Esophagus mucosa (tissue), 1 donor: ENCODE results near the gene BIRC7. TPM values are rescaled to one million over a fixed set of nuclear protein-coding genes. Genes with fewer than 3 reads are reported as not detected.

ENCODE experiments used
- ATAC-seq: fragments of 200-7000 bp; cut with Tn5 transposase; one replicate; pipeline ENCODE4 v1.9.1; 2020
- total RNA-seq: library from RNA; stranded (reverse); gene quantifications from one replicate; pipeline ENCODE4 v1.2.4, GENCODE V29; 2023
- donor health status: DM: yes; HTN: yes; CAD: no.

BIRC7 gene, protein sequence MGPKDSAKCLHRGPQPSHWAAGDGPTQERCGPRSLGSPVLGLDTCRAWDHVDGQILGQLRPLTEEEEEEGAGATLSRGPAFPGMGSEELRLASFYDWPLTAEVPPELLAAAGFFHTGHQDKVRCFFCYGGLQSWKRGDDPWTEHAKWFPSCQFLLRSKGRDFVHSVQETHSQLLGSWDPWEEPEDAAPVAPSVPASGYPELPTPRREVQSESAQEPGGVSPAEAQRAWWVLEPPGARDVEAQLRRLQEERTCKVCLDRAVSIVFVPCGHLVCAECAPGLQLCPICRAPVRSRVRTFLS
- total RNA-seq, result not detected

GRCh38 chr20:63235399-63235983 lies at the start of gene BIRC7:
BIRC7 (plus strand) TSS chr20:63235905; CDS start chr20:63236097, 192 bp downstream.
- no peak for ATAC-seq

DNA sequence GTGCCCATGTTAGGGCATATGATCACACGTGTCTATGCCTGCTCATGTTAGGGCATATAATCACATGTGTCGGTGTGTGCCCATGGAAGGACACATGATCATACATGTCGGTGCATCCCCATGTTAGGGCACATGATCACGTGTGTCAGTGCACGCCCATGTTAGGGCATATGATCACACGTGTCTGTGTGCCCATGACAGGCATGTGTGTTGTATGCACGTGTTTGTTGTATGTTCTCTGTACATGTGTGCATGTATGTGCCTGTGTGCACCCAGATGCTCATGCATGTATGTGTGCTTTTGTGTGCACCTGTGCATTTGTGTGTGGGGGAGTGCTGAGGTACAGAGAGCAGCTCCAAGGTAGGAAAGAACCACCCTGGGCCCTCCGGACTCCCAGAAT lies 49.6 kb upstream of the BIRC7 start:
- no peak for ATAC-seq

GRCh38 chr20:63186528-63187316 lies 49.0 kb upstream of the BIRC7 start:
- peak; percentile 70 for ATAC-seq

- no peak for ATAC-seq
Measured at GRCh38 chr20:63187338-63188158, 48.2 kb upstream of the BIRC7 start.

DNA sequence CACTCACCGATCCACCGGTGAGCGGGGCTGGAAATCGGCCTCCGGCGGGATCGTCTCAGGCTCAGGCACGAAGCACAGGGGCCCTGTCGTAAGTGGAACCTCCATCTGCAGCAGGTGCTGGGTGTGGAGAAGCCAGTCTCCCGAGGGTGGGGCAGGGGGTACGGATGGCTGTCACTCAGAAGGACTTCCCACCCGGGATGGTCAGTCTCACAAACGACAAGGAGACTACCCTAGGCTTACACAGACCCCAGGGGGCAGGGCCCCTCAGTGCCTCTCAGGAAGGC lies 47.6 kb upstream of the BIRC7 start:
- ATAC-seq, result no peak

- no peak for ATAC-seq
Measured at GRCh38 chr20:63188641-63189321, 46.9 kb upstream of the BIRC7 start.

GRCh38 chr20:63189322-63189642 lies 46.4 kb upstream of the BIRC7 start:
- ATAC-seq, result no peak

- no peak for ATAC-seq
Measured at GRCh38 chr20:63189846-63190559, 45.7 kb upstream of the BIRC7 start.

GRCh38 chr20:63190828-63191227 lies 44.9 kb upstream of the BIRC7 start:
- ATAC-seq, result no peak

DNA sequence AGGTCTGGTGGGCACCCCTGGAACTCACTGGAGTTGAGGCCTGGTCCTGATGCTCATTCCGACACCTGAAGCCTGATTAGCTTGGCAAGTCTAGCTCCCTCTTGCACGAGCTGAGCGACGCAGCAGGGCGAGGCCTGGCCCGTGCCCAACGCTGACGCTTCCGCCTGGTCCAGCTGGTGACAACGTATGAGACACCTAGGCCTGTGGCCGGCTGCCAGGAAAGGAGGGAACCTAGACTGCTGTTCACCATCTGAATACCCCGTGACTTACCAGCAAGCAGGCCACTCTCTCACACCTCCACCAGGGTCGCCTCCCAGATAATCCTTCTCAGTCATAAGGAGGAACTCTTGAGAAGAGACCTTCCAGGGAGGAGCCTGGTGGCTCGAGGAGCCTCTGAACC lies 44.3 kb upstream of the BIRC7 start:
- ATAC-seq, result peak; percentile 90

DNA sequence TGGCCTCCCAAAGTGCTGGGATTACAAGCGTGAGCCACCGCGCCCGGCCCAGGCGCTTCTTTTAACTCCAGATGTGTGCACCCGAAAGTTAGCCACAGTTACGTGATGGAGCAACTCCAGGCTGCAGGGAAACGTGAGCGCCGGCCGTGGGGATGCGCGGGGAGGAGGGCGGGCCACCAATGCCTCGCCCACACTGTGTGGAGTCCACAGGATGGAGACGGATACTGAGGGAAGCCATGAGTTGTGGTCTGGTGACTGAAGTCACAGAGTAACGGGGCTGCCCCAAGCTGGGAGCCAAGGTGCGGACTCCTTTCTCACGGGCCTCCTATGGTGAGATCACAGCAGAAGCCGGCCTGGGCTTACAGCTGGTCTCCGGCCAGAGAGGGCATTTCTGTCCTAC lies 43.0 kb upstream of the BIRC7 start:
- ATAC-seq, result no peak

GRCh38 chr20:63194007-63194796 lies 41.5 kb upstream of the BIRC7 start:
- ATAC-seq, result no peak

DNA sequence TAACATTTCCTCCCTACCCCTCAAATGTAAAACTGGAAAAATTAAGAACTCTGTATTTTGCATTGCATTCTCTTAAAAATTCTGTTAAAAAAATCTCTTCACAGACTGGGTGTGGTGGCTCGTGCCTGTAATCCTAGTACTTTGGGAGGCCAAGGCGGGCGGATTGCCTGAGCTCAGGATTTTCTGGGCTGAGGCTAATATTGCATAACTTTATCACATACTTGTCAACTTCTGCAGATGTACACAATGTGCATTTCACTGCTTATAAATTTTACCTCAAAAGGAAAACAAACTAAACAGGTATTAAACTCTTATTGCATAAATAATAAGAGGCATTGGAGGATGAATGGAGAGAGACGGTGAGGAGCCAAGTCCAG lies 40.9 kb upstream of the BIRC7 start:
- no peak for ATAC-seq

DNA sequence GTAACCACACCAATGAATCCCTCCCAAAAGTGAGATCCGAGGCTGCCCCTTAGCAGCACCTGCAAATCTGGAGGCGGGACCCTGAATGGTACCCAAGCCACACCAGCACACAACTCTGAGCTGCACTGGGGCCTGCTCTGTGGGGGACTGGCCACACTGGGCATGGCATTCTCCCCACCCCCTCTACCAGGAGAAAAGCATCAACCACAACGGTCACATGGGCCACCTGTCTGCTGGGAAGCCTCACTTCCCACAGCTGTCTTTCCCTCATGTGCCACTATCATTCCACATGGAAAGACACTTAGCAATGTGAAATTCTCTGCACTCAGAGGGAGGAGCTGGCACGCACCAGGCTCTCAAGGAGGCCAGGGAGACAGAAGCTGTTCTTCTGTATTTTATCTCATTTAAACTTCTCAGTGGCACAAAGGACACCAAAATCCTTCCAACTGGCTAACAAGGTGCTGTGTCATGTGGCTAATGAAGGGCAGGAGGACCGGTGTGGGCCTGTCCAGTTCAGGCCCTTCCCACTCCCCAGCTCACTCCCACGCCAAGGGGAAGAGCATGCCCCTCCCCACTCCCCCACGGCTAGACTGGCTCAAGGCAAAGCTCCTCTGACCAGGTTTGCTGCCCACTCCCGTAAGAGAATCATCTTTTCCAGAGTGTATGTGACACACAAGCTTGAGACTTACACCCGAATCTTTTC lies 38.8 kb upstream of the BIRC7 start:
- peak; percentile 37 for ATAC-seq

GRCh38 chr20:63198606-63199005 lies 37.1 kb upstream of the BIRC7 start:
- ATAC-seq, result no peak

GRCh38 chr20:63202021-63202420 lies 33.7 kb upstream of the BIRC7 start:
- no peak for ATAC-seq

DNA sequence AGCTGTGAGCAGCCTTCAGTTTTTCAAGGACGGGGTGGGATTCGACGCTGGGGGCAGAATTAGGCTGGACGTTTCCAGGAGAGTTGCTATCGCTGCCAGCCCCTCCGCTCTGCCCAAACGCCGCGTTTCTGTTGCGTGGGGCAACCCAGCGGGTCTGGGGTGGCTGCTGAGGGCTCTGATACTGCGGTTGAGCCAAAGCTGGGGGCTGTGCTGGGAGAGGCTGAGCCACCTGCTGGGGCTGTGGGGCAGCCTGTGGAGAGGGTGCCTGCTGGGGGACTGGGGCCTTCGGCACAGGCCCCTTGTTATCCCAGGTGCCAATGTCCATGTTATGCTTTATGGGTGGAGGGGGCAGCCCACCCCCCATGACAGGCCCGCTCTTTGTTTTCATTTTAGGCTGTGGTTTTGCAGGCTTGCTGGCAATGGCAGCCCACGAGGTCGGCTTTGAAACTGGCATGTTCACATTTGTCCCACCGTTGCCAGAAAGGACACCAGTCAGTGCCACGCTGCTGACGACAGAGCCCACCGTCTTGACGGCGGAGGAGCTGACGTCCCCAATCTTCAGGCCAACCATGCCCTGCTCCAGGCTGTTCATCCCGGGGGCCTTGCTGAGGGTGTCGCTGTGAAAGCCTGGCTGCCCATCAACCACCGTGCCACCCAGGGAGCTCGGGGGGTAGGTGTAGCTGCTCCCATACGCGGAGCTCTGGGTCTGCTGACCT lies 32.7 kb upstream of the BIRC7 start:
- ATAC-seq, result no peak

DNA sequence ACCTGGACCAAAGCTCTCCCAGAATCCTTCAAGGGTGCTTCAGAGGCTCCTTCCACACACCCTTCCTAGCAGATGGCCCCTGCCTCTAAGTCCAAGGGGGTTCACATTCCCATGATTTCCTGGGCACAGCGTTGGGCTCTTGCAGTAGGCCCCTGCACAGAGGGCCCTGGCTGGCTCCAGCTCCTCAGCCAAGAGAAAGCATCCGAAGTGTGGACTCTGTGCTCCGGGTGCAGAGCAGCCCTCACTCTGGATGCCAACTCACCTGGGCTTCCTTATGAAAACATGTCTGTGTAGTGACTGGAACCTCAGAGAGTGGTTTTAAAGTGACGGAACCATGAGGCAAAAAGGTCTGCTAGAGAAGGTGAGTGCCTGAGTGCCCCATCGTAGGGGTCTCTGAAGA lies 31.3 kb upstream of the BIRC7 start:
- no peak for ATAC-seq

- no peak for ATAC-seq
Measured at GRCh38 chr20:63205896-63206295, 29.8 kb upstream of the BIRC7 start.

DNA sequence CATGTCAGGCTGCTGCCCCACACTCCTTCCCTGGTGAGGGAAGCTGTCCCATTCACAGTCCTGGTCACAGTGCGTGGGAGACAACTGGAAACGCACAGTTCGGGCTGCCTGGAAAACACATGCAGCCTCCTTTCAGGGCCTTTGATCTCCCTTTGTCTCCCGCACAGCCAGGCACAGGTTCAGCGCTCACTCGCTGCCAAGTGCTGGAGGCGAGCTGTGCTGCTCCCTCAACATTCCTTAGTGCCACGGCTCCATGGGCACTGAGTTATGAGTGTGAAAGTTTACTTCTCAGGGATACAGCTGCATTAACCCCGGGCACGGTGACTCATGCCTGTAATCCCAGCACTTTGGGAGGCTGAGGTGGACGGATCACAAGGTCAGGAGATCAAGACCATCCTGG lies 28.8 kb upstream of the BIRC7 start:
- ATAC-seq, result peak; percentile 88
